Mesodermal cell (in vitro differentiated cells): ENCODE measurements around the gene MED28.
A peak's percentile ranks its signal among the peaks of the same experiment; 100 is the strongest.

ENCODE experiments used
- H3K27ac ChIP-seq: 2 replicates; pipeline ENCODE4 v1.7.0; 2013; ENCODE audit warnings: mild to moderate bottlenecking, low read depth, low read length, moderate library complexity; ENCODE audit not compliant: severe bottlenecking
- H3K36me3 ChIP-seq: 2 replicates; pipeline ENCODE4 v1.7.1; 2013; ENCODE audit warnings: mild to moderate bottlenecking, low read length, moderate library complexity; ENCODE audit not compliant: control insufficient read depth, insufficient read depth
- H3K4me1 ChIP-seq: one replicate; pipeline ENCODE4 v1.7.1; 2013; ENCODE audit warnings: mild to moderate bottlenecking, low read length; ENCODE audit not compliant: insufficient read depth, control insufficient read depth, poor library complexity, severe bottlenecking
- H3K4me3 ChIP-seq: 2 replicates; pipeline ENCODE4 v1.7.0; 2013; ENCODE audit warnings: low read length, control low read depth, mild to moderate bottlenecking; ENCODE audit not compliant: insufficient read depth, poor library complexity, severe bottlenecking; ENCODE audit errors: extremely low read depth
- H3K9me3 ChIP-seq: 2 replicates; pipeline ENCODE4 v1.7.1; 2013; ENCODE audit warnings: mild to moderate bottlenecking, low read length, moderate library complexity; ENCODE audit not compliant: control insufficient read depth
- WGBS, 2 experiments: methylation state at CpG; one replicate each; pipeline ENCODE4 v1.1.5; 2013; ENCODE audit warnings: missing lambda C conversion rate in 2 of 2; ENCODE audit not compliant: insufficient coverage in 2 of 2; 5-methylcytosine and 5-hydroxymethylcytosine counted together

The MED28 gene

DNA sequence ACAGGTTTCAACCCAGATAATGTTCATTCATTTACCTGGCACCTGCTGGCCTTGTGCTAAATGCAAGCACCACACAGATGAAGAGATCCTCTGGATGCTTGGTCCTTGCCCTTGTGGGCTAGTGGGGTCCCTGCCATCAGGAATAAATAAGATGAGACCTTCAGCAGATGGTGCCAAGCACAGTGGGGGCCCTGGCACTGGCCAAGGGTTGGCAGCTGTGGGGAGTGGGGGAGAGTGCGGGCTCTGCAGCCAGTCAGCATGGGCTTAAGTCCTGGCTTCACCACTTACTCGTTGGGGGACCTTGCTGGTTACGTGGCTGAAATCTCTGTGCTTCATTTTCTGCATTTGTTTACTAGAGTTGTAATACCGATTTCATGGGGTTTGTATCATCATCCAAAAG lies 30.5 kb upstream of the MED28 start:
- WGBS, 2 experiments: 83 to 90% methylated on average over 2 of the region's 4 CpGs
- Histone ChIP-seq H3K36me3 (peaks cover 71% of the 10 kb centered on the region), H3K27ac (no peak overlapping the region), H3K4me3 (no peak overlapping the region), H3K9me3 (no peaks in the 10 kb centered on the region), H3K4me1 (peaks cover under 1% of the 10 kb centered on the region)

GRCh38 chr4:17584521-17585213 lies 29.8 kb upstream of the MED28 start:
- H3K4me3 ChIP-seq: no peak overlapping the region
- no peaks in the 10 kb centered on the region for H3K9me3 ChIP-seq
- no peak overlapping the region for H3K27ac ChIP-seq
- H3K36me3 ChIP-seq: peaks cover 75% of the 10 kb centered on the region
- WGBS, 2 experiments: 84% methylated on average over 8 to 10 of the region's 10 CpGs
- H3K4me1 ChIP-seq: no peaks in the 10 kb centered on the region

DNA sequence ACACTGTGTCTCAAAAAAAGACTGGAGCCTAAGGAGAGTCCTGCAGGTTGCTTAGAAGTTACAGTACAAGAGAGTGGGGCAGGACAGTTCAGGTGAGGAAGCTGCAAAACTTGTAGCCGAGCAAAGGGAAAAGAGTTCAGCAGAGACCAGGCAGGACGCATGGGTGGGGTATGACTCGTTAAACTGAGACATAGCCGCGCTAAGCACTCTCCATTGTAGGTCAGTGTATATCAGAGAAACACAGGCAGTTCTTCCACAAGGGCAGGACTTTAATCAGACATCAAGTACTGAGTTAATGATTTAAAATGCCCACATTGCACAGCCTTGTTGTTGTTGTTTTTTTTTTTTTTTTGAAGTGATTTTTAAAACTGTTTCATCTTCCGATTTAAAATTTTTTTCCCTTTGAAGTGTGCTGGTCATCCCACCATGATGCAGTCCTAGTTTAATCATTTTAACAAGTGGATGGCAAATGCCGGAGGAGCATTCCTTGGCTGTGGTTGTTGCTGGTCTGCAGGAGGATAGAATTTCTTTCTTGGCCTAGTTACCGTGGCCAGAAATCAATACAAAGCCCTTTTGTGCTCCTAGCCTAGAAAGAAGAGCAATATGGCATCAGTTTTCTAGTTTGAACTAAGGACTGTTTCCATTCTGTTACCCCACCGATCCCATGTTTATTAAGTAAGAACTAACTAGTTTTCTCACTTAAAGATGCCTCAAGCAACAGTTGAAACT lies 27.2 kb upstream of the MED28 start:
- Histone ChIP-seq H3K4me3 (no peak overlapping the region), H3K27ac (no peak overlapping the region), H3K9me3 (no peaks in the 10 kb centered on the region), H3K4me1 (no peaks in the 10 kb centered on the region), H3K36me3 (peaks cover 79% of the 10 kb centered on the region)
- 90 to 100% methylated on average over 4 to 7 of the region's 9 CpGs for WGBS, 2 experiments

- 93% methylated on average over 2 of the region's 3 CpGs; no CpG with 5 or more reads in 1 of the 2 experiments for WGBS, 2 experiments
- Histone ChIP-seq H3K4me3 (no peak overlapping the region), H3K27ac (no peak overlapping the region), H3K9me3 (no peaks in the 10 kb centered on the region), H3K36me3 (peaks cover 61% of the 10 kb centered on the region), H3K4me1 (no peaks in the 10 kb centered on the region)
These were observed 25.1 kb upstream of the MED28 start for GRCh38 chr4:17589355-17589754.

GRCh38 chr4:17595471-17596005 lies 18.9 kb upstream of the MED28 start:
- H3K27ac ChIP-seq: no peak overlapping the region
- peaks cover 57% of the 10 kb centered on the region for H3K36me3 ChIP-seq
- H3K4me1 ChIP-seq: no peaks in the 10 kb centered on the region
- WGBS, 2 experiments: 100% methylated on average over 2 to 3 of the region's 6 CpGs
- no peaks in the 10 kb centered on the region for H3K9me3 ChIP-seq
- no peak overlapping the region for H3K4me3 ChIP-seq

GRCh38 chr4:17597517-17597916 lies 16.9 kb upstream of the MED28 start:
- no peaks in the 10 kb centered on the region for H3K9me3 ChIP-seq
- no peak overlapping the region for H3K4me3 ChIP-seq
- no peak overlapping the region for H3K27ac ChIP-seq
- no peaks in the 10 kb centered on the region for H3K4me1 ChIP-seq
- WGBS, 2 experiments: 72% methylated on average over 2 of the region's 7 CpGs; no CpG with 5 or more reads in 1 of the 2 experiments
- H3K36me3 ChIP-seq: peaks cover 62% of the 10 kb centered on the region

GRCh38 chr4:17599826-17600225 lies 14.6 kb upstream of the MED28 start:
- Histone ChIP-seq H3K4me1 (no peaks in the 10 kb centered on the region), H3K36me3 (peaks cover 58% of the 10 kb centered on the region), H3K4me3 (no peak overlapping the region), H3K27ac (no peak overlapping the region), H3K9me3 (no peaks in the 10 kb centered on the region)
- WGBS, 2 experiments: 60 to 100% methylated on average over 1 of the region's 1 CpG

GRCh38 chr4:17605236-17605635 lies 9.2 kb upstream of the MED28 start:
- WGBS, 2 experiments: 47 to 100% methylated on average over 1 to 2 of the region's 3 CpGs
- H3K4me3 ChIP-seq: no peak overlapping the region
- H3K36me3 ChIP-seq: peaks cover 46% of the 10 kb centered on the region
- no peaks in the 10 kb centered on the region for H3K9me3 ChIP-seq
- H3K4me1 ChIP-seq: no peaks in the 10 kb centered on the region
- H3K27ac ChIP-seq: no peak overlapping the region

DNA sequence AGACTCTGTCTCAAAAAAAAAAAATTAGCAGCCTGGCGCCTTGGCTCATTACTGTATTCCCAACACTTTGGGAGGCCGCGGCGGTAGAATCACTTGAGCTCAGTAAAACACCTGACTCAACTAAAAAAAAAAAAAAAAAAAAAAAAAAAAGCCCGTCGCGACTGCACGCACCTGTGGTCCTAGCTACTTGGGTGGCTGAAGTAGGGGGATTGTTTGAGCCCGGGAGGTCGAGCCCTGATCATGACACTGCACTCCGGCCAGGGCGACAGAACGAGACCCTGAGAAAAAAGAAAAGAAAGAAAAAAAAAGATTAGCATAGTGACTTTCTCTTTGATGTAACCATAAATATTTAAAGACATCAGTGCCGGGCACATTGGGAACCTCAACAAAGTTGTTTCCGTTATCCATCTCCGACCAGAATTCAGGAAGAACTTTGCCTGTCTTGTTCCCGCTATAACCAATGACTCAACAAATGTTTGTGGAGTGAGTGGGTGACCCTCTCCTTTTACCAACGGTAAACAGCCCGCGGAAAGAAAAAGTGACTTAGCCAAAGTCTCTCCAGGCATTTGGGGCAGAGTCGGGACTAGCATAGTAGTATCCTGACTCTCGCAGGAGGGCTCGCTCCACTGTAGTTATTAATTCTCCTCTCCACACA lies 553 bp upstream of the MED28 start:
- Histone ChIP-seq H3K4me1 (peaks cover 14% of the 10 kb centered on the region), H3K36me3 (peaks cover 28% of the 10 kb centered on the region), H3K27ac (peak overlapping the region; percentile 90), H3K9me3 (no peaks in the 10 kb centered on the region), H3K4me3 (peak overlapping the region; percentile 87)
- 0 to 5% methylated on average over 5 to 8 of the region's 23 CpGs for WGBS, 2 experiments

GRCh38 chr4:17616283-17616682 lies 1.8 kb downstream of the MED28 start:
- peaks cover 50% of the 10 kb centered on the region for H3K36me3 ChIP-seq

More at GRCh38 chr4:17616283-17616682, 1.8 kb downstream of the MED28 start:
- H3K4me1 ChIP-seq: peaks cover 14% of the 10 kb centered on the region
- 85 to 95% methylated on average over 5 of the region's 5 CpGs for WGBS, 2 experiments
- H3K4me3 ChIP-seq: no peak overlapping the region
- no peak overlapping the region for H3K27ac ChIP-seq
- no peaks in the 10 kb centered on the region for H3K9me3 ChIP-seq
